OCI-LY1 (cell line): ENCODE data around the gene DPF1.
"Not testable (repeated sequence)": the region's sequence is repeated elsewhere in the genome, so short reads cannot be mapped to it uniquely, and the experiment has no call there.

Source experiments
- H2AFZ ChIP-seq: fragments of 200-600 bp; sonication (generic), shearing (Covaris generic); 2 replicates; pipeline ENCODE4 v1.6.0; 2014; ENCODE audit warnings: antibody characterized with exemption, mild to moderate bottlenecking, low read length
- H3F3A ChIP-seq: fragments of 200-600 bp; sonication (generic), shearing (Covaris generic); 2 replicates; pipeline ENCODE4 v1.6.0; 2014; ENCODE audit warnings: mild to moderate bottlenecking, antibody characterized with exemption, low read length, moderate library complexity; ENCODE audit not compliant: insufficient read depth
- H3K27ac ChIP-seq: fragments of 200-600 bp; sonication (generic); 2 replicates; pipeline ENCODE4 v1.5.1; 2014; ENCODE audit warnings: low read length, mixed run types, mild to moderate bottlenecking, low read depth; ENCODE audit not compliant: poor library complexity, severe bottlenecking
- H3K27me3 ChIP-seq: fragments of 200-600 bp; sonication (generic); 2 replicates; pipeline ENCODE4 v1.6.0; 2014; ENCODE audit warnings: antibody characterized with exemption, mild to moderate bottlenecking, low read length, moderate library complexity; ENCODE audit not compliant: insufficient read depth
- H3K36me3 ChIP-seq: fragments of 200-600 bp; sonication (generic); 2 replicates; pipeline ENCODE4 v1.6.1; 2014; ENCODE audit warnings: mild to moderate bottlenecking, antibody characterized with exemption, low read length, moderate library complexity, mixed read lengths; ENCODE audit not compliant: insufficient read depth
- H3K4me1 ChIP-seq: fragments of 200-600 bp; sonication (generic); 2 replicates; pipeline ENCODE4 v1.5.1; 2014; ENCODE audit warnings: mild to moderate bottlenecking, low read length, moderate library complexity; ENCODE audit not compliant: insufficient read depth, severe bottlenecking
- H3K4me2 ChIP-seq: fragments of 200-600 bp; sonication (generic), shearing (Covaris generic); 2 replicates; pipeline ENCODE4 v1.6.1; 2014; ENCODE audit warnings: low read length
- H3K4me3 ChIP-seq: fragments of 200-600 bp; sonication (generic); 2 replicates; pipeline ENCODE4 v1.5.1; 2014; ENCODE audit warnings: low read length, low read depth, mild to moderate bottlenecking, mixed read lengths; ENCODE audit not compliant: poor library complexity, severe bottlenecking
- H3K79me2 ChIP-seq: fragments of 200-600 bp; shearing (Covaris generic); 2 replicates; pipeline ENCODE4 v1.6.1; 2016; ENCODE audit warnings: mixed run types, low read length, mixed read lengths; ENCODE audit not compliant: insufficient read depth
- H3K9ac ChIP-seq: fragments of 200-600 bp; sonication (generic), shearing (Covaris generic); 2 replicates; pipeline ENCODE4 v1.6.1; 2014; ENCODE audit warnings: mild to moderate bottlenecking, low read length, mixed read lengths
- H3K9me2 ChIP-seq: fragments of 200-600 bp; sonication (generic), shearing (Covaris generic); 2 replicates; pipeline ENCODE4 v1.6.1; 2014; ENCODE audit warnings: low read depth, mild to moderate bottlenecking, low read length, mixed read lengths
- H3K9me3 ChIP-seq: fragments of 200-600 bp; shearing (Covaris generic); 2 replicates; pipeline ENCODE4 v1.6.1; 2014; ENCODE audit warnings: low read length, mixed read lengths
- H4K20me1 ChIP-seq: fragments of 200-600 bp; sonication (generic), shearing (Covaris generic); 2 replicates; pipeline ENCODE4 v1.6.0; 2016; ENCODE audit warnings: mild to moderate bottlenecking, low read length; ENCODE audit not compliant: insufficient read depth
- CTCF ChIP-seq: fragments of 200-600 bp; sonication (generic), shearing (Covaris generic); IDR thresholded peaks from 2 replicates; pipeline ENCODE4 v1.5.1; 2017; ENCODE audit warnings: mild to moderate bottlenecking, antibody characterized with exemption, low read length, moderate library complexity, mixed read lengths
- EZH2 ChIP-seq: fragments of 200-600 bp; sonication (generic), shearing (Covaris generic); IDR thresholded peaks from 2 replicates; pipeline ENCODE4 v1.8.0; 2017; ENCODE audit warnings: borderline replicate concordance, mixed run types, mild to moderate bottlenecking, antibody characterized with exemption, low read length, moderate library complexity, mixed read lengths

The DPF1 gene

DNA sequence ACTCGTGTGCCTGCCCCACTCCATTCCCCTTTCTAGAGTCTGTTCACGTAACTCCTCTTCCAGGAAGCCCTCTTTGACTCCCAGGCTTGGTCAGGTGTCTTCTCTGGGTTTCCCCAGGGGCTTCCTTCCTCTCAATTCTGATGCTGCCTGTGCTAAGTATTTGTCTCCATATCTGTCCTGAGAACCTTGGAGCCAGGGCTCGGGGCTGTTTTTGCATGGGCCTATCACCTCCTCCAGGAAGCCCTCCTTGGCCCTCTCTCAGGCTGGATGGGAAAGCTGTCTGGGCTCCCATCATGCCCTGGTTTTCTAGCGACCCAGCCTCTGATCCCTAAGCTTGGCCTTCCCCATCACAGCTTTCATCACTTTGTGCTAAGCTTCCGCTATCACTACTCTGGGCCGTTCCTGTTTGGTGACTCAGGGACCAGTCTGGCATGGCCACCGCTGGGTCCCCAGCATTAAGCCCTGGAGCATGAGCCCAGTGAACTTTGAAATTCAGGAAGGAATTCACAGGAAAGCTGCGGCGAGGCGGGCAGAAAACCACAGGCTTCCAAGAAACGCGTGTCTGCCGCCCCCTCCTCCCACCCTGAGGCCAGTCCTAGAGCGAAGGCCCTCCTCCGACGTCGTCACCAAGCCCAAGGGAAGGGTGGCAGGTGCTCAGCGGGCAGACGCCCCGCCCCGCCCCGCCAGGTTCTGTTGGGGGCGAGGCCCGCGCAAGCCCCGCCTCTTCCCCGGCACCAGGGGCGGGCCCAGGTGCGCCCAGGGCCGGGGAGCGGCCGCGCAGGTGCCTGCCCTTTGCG lies 39.9 kb upstream of the DPF1 start:
- peak overlapping the region; percentile 88 for H3K4me2 ChIP-seq
- H3K36me3 ChIP-seq, result no peaks in the 10 kb centered on the region
- H4K20me1 ChIP-seq, result no peaks in the 10 kb centered on the region
- H3K9ac ChIP-seq, result peak overlapping the region; percentile 93
- no peak overlapping the region for H2AFZ ChIP-seq
- peak overlapping the region; percentile 67 for H3K27ac ChIP-seq
- H3K9me2 ChIP-seq, result no peaks in the 10 kb centered on the region
- H3K4me3 ChIP-seq, result peak overlapping the region; percentile 91
- H3F3A ChIP-seq, result no peaks in the 10 kb centered on the region
- no peaks in the 10 kb centered on the region for H3K27me3 ChIP-seq
- peaks cover 42% of the 10 kb centered on the region for H3K4me1 ChIP-seq
- TF ChIP-seq CTCF, result no peak
- H3K9me3 ChIP-seq, result no peaks in the 10 kb centered on the region
- H3K79me2 ChIP-seq, result peaks cover 10% of the 10 kb centered on the region; the same call in 1 of the 2 replicates

DNA sequence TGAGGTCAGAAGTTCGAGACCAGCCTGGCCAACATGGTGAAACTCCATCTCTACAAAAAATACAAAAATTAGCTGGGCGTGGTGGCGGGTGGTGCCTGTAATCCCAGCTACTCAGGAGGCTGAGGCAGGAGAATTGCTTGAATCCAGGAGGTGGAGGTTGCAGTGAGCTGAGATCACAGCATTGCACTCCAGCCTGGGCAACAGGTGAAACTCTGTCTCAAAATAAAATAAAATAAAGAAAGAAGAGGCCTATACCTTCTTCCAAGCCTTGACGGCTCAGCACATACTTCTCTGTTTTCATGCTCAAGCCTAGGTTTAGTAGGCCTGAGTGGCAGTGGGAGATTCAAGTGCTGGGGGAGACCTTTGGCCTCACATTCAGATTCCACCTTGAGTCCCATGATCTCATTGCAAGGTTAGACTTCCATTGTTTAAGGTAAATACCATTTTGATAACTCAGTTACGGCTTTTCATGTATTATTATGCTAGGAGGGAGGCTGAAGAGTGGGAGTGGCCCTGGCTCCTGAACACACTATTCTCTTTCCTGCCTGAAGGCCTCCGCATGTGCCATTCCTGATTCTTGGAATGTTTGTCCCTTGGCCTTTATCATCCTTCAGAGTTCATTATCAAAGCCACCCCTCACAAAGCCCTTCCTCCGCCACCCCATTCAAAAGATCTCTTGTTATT lies 38.7 kb upstream of the DPF1 start:
- Histone ChIP-seq H3K36me3 (no peaks in the 10 kb centered on the region), H3K9ac (no peak overlapping the region), H3K27ac (no peak overlapping the region), H3K4me2 (no peak overlapping the region), H2AFZ (no peak overlapping the region), H3K4me1 (peaks cover 31% of the 10 kb centered on the region), H3F3A (no peaks in the 10 kb centered on the region), H4K20me1 (no peaks in the 10 kb centered on the region), H3K4me3 (no peak overlapping the region), H3K27me3 (no peaks in the 10 kb centered on the region), H3K9me3 (no peaks in the 10 kb centered on the region), H3K79me2 (peaks cover 10% of the 10 kb centered on the region; the same call in 1 of the 2 replicates), H3K9me2 (no peaks in the 10 kb centered on the region)
- TF ChIP-seq CTCF (no peak), EZH2 (no peak)

GRCh38 chr19:38261942-38262341 lies 37.9 kb upstream of the DPF1 start:
- not testable (repeated sequence) for H3F3A ChIP-seq, H3K4me3 ChIP-seq, H3K9me2 ChIP-seq, H3K36me3 ChIP-seq, H3K27me3 ChIP-seq, H3K27ac ChIP-seq, H3K4me2 ChIP-seq, H3K9ac ChIP-seq, H2AFZ ChIP-seq, H4K20me1 ChIP-seq, H3K9me3 ChIP-seq
- Histone ChIP-seq H3K79me2 (peaks cover 10% of the 10 kb centered on the region; the same call in 1 of the 2 replicates), H3K4me1 (peaks cover 23% of the 10 kb centered on the region)
